Left renal cortex interstitium (tissue), 4 donors: Measurements from ENCODE around the gene ZNF548. TPM values are rescaled to one million over a fixed set of nuclear protein-coding genes. Genes with fewer than 3 reads are reported as not detected.

Experiments
- DNase-seq, 4 donors: peaks; one replicate each; pipeline ENCODE4 v3.0.0-alpha.2; 2013; ENCODE audit warnings: low read depth in 4 of 4, low spot score in 2 of 4, missing footprints in 1 of 4
- polyA plus RNA-seq, 4 donors: library from polyadenylated mRNA; unstranded; fragments of 120-200 nt; gene quantifications; one replicate each; pipeline ENCODE4 v1.2.1, GENCODE V29; 2013; ENCODE audit not compliant: insufficient read length in 4 of 4

ZNF548 gene
- polyA plus RNA-seq, 4 donors: 17.7 to 41.3 (median 22.9) TPM

DNA sequence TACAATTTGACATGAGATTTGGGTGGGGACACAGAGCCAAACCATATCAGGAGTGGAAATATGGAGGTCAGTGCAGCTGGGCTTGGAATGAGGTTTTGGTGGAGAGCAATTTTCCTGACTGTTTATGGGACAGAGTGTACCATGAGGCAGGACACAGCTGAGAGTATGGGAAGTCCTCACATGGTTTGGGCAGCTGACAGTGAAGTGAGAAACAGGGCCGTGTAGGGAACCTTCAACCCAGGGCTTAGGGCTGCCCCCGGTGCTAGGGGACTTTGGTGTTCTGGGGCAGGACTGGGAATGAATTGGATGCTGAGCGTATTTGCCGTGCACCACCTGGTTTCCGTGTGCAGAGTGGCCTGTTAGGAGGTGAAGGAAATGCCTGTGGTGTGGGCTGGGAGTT lies 6.1 kb downstream of the ZNF548 start:
- DNase-seq: no peak

- no peak for DNase-seq
Observed at GRCh38 chr19:57398868-57399267, 9.2 kb downstream of the ZNF548 start.

- no peak for DNase-seq
Observed at GRCh38 chr19:57403737-57404563, 14.3 kb downstream of the ZNF548 start.

- DNase-seq: peak in 1 of 4 donors; percentile 39
Observed at GRCh38 chr19:57406516-57407123, 17.0 kb downstream of the ZNF548 start.

GRCh38 chr19:57410877-57411671 lies 21.4 kb downstream of the ZNF548 start, which contains the start of gene ZNF17:
Gene ZNF17 (plus strand): TSS chr19:57411161. CDS start chr19:57413616, 2,455 bp downstream.
- peak in 3 of 4 donors; percentile 74 to 92 (median 85) for DNase-seq

DNA sequence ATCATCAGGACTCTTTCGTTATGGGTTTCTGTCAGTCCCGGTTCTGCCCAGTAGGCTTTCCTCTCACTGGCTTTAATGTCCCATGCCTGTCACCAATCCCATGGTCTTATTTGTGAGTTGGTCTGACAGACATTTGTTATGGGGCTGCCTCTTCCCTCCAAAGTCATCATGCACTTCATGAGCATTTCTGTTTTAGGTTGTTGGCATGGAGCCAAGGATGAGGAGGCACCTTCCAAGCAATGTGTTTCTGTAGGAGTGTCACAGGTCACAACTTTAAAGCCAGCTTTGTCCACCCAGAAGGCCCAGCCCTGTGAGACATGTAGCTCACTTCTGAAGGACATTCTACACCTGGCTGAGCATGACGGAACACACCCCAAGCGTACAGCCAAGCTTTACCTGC lies 29.8 kb downstream of the ZNF548 start:
- DNase-seq: no peak

GRCh38 chr19:57421037-57421436 lies 31.4 kb downstream of the ZNF548 start:
- no peak for DNase-seq

- no peak for DNase-seq
Observed at GRCh38 chr19:57434386-57435061, 44.9 kb downstream of the ZNF548 start.

- DNase-seq: peak; percentile 86 to 99 (median 96)
Observed at GRCh38 chr19:57435062-57435978, 45.7 kb downstream of the ZNF548 start, which contains the start of gene ZNF749. Gene ZNF749 (plus strand): TSS chr19:57435325. CDS start chr19:57435579, 254 bp downstream.

GRCh38 chr19:57436417-57436816 lies 46.8 kb downstream of the ZNF548 start:
- no peak for DNase-seq

- no peak for DNase-seq
Observed at GRCh38 chr19:57437931-57438330, 48.3 kb downstream of the ZNF548 start.

- no peak for DNase-seq
Observed at GRCh38 chr19:57438925-57439324, 49.3 kb downstream of the ZNF548 start.

DNA sequence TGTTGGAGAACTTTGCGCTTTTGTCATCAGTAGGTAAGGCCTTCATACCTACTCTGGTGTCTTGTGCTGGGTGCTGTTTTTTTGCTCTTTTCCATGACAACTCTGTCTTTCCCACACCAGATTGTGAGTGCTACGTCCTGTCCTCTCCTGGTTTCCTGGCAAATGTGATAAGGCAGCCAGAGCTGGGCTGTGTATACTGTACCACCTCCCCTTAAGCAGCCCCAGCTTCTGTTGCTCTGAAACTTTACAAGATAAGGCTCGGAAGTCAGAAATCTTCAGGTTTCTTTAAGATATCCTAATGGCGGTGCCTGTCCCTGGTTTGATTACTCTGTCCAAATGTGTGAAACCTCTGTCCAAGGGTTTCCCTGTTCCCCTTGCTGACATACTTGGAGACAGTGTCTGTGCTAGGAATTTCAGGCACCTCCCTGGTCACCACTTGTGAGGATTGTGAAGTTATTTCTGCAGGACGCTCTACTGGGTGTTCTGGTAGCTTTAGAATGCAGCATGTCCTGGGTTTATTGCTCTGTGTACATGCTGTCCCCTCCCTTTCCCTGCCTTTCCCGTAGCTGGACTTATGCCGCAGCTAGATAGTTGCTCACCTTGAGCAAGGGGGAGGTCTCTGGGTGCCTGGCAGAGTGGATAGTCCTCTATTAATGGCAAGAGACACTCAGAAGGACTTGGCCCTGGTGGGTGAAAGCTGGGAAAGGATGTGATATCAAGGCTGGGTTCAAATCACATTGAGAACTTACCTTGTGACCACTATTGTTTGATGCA lies 52.5 kb downstream of the ZNF548 start:
- DNase-seq: no peak

GRCh38 chr19:57443121-57443696 lies 53.6 kb downstream of the ZNF548 start:
- no peak for DNase-seq

- DNase-seq: no peak
Observed at GRCh38 chr19:57452307-57452706, 62.7 kb downstream of the ZNF548 start.
